GM12891 (cell line): ENCODE measurements around the gene RHOBTB1.

Source experiments
- PAX5 ChIP-seq: IDR thresholded peaks from 2 replicates; pipeline ENCODE4 v1.6.1; 2011; ENCODE audit warnings: low read length, moderate library complexity, mild to moderate bottlenecking; ENCODE audit not compliant: insufficient read depth, severe bottlenecking
- POLR2A ChIP-seq: IDR thresholded peaks from 2 replicates; pipeline ENCODE4 v1.6.1; 2011; ENCODE audit warnings: low read depth, low read length, control low read depth
- POLR2AphosphoS5 ChIP-seq: IDR thresholded peaks from 2 replicates; pipeline ENCODE4 v1.6.1; 2011; ENCODE audit warnings: low read depth, low read length, control low read depth
- POU2F2 ChIP-seq: IDR thresholded peaks from 2 replicates; pipeline ENCODE4 v1.6.1; 2011; ENCODE audit warnings: low read depth, mild to moderate bottlenecking, control low read depth, low read length, moderate library complexity
- TAF1 ChIP-seq: IDR thresholded peaks from 2 replicates; pipeline ENCODE4 v1.6.1; 2011; ENCODE audit warnings: low read depth, low read length, control low read depth

- TF ChIP-seq POLR2A (no peak), TAF1 (no peak), POLR2AphosphoS5 (no peak), POU2F2 (no peak), PAX5 (no peak)
Observed at GRCh38 chr10:60856405-60856804, 87.6 kb downstream of the RHOBTB1 start.
